HG03196 (cell line): ENCODE results near the gene SPHKAP.
"Not testable (repeated sequence)": the region's sequence is repeated elsewhere in the genome, so short reads cannot be mapped to it uniquely, and the experiment has no call there.

Experiments
- ATAC-seq: cut with Tn5 transposase; IDR thresholded peaks from one replicate; pipeline ENCODE4 v1.9.1; 2021; ENCODE audit not compliant: unreplicated experiment

SPHKAP gene

DNA sequence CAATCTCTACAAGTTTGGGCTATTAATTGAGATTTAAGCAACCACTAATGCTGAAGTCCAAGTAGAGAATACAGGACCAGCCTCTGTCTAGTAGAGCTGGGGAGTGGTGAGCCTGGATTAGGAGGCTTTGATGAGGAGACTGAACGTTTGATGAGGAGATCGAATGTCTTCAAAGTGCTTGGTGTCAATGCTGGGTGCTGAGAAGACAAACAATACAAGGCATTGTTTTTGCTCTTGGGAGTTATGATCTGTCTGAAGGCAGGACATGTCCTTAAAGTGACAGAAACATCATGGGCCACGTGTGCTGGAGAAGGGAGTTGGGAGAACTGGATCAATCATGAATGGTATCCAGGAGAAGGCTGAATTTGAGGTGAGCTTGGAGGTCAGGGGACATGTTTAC is 143.6 kb downstream of the SPHKAP start:
- ATAC-seq: no peak

DNA sequence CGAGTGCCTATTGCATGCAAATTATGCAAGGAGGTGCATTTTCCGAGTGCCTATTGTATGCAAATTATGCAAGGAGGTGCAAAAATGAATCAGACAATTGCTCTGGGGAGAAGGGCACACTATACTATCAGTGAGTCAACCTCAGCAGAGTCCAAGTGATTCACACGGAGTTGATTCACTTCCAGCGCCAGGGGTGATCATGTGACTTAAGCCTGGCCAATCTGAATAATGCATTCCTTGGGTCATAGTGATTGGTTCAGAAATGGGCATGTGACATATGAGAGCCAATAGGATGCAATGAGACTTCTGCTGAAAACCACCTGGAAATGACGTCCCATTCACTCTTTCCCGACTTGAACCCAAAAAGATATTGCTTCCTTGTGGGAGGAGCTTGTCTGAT is 157.9 kb downstream of the SPHKAP start:
- no peak for ATAC-seq

DNA sequence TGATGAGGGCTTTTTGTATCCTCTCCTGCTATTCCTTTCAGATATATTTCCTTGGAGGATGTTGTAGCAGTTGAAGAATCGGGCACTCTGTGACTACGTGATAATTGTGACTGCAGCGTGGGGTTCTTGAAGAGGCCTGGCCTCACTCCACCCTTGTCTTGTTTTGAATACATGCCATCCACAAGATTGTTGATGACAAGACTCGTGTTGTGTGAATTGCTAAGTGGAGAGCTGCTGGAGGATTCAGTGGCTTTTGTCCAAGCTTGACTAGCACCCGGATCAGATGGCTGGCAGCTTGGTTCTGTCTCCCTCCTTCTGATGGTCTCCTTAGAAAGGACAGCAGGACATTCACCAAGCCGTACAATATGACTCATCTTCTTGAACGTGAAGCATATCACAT is 163.2 kb downstream of the SPHKAP start:
- ATAC-seq: no peak

DNA sequence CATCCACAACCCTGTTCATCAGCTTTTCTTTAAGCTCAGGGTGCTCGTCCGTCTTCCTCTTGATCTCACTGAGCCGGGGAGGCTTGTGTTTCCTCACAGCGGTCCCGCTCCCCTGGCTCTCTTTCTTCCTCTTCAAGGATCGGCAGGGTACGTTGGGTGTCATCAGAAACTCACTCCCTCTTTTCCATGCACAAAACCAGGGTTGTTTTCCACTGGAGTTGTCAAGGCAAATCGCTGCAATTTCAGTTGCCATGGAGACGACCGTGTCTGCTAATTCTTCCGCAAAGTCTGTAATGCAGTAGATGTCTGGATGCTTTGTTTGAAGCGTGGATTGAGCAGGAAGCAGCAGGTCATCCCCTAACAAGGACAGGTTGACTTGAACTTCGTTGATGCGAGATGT is 163.7 kb downstream of the SPHKAP start:
- no peak for ATAC-seq

DNA sequence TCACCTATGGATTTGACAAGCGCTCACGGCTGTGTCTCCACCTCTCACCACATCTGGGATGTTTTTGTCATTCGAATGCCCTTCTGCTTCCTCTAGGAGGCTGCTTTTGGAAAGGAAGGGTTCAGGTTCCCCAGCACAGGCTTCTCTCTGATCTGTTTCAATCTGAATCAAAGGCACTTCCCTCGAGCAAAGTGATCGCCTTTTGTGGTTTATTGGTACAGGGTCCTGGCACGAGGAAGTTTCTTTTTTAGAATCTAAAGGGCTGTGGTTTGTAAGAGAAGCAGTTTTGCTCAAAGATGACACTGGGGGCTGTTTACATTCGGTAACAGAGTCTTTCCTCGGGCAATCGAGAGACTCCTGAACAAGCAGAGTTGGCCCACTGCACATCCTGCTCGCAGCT is 165.1 kb downstream of the SPHKAP start:
- no peak for ATAC-seq

DNA sequence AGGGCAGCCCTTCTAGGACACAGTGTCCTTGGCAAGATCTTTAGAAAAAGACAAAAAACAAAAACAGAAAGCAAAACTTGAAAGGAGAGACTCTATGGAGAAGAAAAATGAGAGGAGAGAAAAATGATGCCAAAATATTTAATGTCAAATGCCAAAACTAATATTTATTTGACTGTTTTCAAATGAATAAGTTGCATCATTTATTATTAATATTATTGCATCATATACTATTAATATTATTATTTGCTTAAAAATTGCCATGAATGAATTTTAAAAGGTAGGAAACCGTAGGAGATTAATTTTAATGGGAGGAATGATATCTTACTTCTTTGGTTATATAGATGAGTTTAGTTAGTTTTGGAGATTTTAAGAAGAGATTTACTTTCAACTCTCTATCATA is 165.7 kb downstream of the SPHKAP start:
- no peak for ATAC-seq

DNA sequence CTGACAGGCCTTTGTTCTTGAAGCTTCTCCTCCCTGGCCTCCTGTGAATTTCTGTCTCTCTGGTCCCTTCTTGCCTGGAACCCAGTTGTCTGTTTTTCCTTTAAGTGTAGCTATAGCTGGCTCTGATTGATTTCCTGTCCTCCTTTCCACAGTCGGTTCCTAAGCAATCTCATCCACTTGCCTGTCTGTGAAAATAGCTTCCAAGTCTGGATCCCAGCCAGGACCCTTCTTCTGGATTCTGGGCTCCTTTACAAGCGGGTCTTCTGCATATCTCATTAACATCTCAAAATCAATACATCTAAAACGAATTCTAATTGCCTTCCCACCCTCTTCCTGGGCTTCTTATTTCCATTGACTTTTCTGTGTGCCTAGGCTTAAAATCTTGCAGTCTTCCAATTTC is 185.1 kb downstream of the SPHKAP start:
- no peak for ATAC-seq

DNA sequence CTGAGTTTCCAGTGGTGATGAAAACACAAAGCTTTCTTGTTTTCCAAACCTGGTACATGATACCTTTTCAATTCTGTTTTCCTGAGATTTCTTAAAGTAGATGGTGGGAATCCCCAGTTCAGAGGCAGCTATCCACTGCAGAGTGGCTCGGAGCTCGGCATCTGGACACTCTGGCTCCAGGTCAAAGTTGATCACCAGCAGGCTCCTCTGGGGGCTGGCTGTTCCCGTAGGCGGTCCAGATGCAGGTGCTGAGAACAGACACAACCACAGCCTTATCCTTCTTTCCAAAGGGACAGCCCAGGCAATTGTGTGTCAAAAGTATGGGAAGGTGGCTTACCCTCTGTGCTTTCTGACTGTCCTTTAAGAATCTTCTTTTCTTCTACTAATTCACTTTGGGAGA is 190.6 kb downstream of the SPHKAP start:
- no peak for ATAC-seq

DNA sequence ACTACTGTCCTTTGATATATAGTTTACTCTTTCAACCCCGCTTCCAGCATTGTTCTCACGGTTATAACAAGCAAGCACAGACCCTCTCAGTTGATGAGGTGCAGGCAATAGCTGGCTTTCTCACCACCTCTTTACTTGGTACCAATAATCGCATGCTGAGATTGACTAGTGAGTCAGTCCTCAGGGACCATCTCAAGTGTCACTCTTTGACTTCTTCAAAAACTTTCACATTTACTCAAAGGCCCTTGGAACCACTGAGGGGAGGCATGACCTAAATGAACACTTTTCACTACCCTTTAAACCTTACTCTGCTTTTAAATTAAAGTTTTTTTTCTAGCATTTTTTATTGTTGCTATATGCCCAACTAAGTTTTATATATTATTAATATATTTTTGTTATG is 208.2 kb downstream of the SPHKAP start:
- ATAC-seq: no peak

DNA sequence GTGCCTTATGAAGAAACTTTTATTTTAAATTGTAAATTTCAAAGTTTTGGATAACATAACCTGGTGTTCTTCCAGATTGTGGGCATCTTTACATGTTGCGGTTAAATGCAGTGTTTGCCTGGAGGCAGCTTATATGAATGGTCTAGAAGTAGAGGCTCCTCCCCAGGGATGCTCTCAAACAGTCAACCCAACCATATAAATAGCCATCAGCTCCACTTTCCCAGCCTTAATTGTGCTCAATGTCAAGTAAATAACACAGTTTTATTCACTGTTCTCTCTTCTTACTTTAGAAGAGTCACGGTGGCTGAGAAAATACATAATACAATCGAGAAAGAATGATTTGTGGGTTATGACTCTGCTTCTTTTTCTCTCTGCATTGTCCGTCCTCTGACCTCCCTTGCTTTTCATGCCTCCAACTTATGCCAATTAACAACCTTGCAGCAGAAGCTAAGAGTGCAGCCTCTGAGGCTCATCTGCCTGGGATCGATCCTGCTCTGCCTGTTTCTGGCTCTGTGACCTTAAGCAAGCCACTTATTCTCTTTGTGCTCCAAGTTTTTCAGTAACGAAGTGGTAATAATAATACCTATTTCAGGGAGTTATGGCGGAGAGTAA is 209.8 kb downstream of the SPHKAP start:
- no peak for ATAC-seq

DNA sequence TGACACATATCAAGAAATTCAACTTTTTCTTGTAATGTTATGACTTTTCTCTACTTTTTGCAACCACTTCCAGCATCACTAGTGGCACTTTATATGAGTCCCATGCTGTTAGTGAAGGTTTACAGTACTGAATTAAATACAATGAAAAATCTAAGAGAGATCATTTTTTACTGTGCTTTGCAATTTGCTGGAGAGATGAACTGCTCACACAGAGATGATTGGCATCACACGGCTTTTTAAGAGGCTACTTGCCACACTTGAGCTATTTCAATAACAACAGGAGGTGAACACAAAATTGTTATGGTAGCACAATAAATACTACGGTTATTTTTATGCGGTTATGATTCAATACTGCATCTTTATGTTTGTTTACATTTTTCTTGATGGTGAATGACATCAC is 221.2 kb downstream of the SPHKAP start:
- no peak for ATAC-seq

DNA sequence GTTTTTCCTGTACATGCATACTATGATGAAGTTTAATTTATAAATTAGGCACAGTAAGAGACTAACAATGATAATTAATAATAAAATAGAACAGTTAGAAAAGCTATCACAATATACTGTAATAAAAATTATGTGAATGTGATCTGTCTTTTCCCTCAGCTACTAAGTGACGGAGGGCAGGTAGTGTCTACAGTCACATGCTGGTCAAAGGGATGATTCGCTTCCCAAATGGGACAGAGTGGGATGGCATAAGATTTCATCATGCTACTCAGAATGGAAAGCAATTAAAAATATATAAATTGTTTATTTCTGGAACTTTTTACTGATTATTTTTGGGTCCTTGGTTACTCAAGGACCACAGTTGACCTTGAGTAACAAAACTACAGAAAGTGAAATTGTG is 238.5 kb downstream of the SPHKAP start:
- ATAC-seq: no peak

DNA sequence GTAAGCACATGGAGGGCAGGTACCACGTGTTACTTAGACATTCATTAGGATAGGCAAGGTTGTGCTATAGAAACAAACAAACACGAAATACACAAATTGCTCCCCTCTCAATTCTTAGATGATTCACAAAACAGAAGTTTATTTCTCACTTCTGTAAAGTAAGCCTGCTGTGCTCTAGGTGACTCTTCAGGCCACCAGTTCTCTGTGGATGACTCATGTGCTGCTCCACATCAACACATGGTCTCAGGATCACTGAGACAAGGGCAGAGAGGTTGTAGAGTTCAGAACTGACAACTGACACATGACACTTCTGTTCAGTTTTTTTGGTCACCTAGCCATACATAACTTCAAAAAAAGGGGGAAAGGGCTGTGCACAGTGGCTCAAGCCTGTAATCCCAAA is 239.5 kb downstream of the SPHKAP start:
- no peak for ATAC-seq

DNA sequence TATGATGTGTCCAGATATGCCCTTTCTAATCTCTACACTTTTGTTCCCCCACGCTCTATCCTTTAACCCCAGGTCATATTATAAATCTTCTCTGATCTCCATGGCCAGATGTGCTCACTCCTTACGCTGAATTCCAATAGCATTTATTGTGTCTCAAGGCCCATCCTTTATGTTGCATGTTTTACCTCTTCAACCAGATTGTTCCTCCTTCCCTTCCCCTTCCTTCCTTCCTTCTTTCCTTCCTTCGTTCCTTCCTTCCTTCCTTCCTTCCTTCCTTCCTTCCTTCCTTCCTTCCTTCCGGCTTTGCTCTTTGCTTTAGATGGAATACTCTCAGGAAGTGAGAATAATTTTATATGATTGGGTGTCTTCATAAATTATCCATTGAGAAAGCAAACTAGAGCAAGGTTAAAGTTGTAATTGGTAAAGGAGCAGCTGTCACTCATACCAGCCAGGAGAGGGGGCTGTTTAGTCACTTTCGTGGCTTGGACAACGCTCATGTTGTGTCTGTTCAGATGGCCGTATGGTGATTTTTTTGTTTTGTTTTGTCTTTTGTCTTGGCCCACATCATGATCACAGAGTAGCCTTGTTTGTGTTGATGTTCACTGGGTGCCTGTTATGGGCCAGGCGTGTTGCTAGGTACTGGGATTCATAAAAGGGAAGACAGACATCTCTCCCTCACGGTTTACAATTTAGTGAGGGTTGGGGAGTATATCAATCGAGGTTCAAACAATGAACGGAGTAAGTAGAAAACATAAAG is 242.0 kb downstream of the SPHKAP start:
- no peak for ATAC-seq

DNA sequence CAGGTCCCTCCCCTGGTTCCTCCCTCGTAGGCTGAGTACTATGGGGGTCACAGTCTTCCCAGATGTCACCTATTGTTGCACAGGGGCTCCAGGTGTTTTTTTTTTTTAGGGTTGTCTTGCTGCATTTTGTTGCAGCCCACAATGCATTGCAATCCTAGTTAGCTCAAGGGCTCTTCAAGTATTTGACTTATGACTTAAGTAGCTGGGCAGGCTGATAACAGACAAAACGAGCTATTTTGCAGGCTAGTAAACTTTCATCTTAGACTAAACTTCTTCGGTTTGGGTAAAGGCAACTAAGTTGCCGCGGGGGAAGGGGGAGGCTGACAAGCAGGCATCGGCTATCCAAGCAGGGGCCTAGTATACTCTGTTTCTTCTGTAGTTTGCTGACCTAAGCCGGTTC is 245.2 kb downstream of the SPHKAP start:
- ATAC-seq: not testable (repeated sequence)

DNA sequence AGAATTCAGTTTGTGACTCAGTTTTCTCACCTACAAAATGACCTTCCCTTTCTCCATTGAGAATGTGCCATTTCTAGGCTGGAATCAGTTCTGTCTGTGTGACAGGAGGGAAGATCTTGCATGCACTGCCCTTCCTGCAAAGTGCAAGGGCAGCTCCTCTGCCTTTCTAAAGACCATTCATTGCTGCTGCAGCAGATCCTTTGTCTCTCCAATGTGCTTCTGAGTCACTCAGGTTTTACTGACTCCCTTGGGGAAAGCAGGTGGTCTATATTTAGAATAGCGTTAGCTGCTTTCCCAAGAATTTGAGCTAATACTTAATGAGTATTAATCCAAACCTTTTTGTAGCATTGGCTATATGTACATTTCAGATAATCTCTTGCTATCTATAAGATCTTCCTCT is 247.6 kb downstream of the SPHKAP start:
- ATAC-seq: no peak

DNA sequence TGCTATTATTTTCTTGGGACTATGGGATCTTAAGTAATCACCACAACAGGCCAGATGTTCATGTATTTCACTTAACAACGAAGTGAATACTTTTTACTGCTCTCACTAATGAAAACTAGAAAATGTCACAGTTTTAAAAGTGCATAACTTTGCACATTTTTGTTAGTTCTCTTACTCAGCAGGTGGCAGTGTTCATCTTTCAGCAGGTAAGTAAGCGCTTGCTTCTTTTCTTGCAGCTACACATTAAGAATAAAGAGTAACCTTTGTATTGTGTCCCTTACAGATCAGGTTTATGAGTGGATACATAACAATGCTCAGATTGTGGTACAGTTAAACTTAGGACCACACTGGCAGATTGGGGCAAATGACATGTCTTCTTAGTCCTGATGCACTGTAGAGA is 249.1 kb downstream of the SPHKAP start:
- ATAC-seq: no peak

DNA sequence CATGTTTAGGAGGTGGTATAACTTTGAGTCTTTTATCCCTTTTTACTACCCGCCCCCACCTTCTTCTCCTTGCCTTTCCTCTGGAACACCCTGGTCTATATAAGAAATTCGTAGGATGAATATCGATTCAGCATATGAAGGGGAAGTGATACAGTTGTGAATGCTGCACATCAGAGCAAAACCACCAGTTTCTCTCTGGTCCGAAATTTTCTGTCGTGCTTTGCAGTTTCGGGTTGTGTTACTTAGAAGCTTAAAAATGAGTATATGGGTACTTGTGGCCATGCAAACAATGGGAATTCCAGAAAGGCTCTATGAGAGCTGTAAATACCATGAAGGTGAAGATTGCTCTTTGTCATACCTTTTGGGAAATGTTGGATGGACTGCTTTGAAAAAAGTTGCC is 249.5 kb downstream of the SPHKAP start:
- ATAC-seq: no peak
